ENCODE results near the gene PYY.

GRCh38 chr17:43909537-43910231 is 44.1 kb downstream of the PYY start:
- no peak for TF ChIP-seq CTCF (IDR thresholded peaks at IDR 0.05)
- no peak for TF ChIP-seq POLR2A (IDR thresholded peaks at IDR 0.05)
